HG03139 (cell line): ENCODE measurements around the gene JUP.
"Not testable (repeated sequence)": the region's sequence is repeated elsewhere in the genome, so short reads cannot be mapped to it uniquely, and the experiment has no call there.

Experiments used
- ATAC-seq: cut with Tn5 transposase; IDR thresholded peaks from one replicate; pipeline ENCODE4 v1.9.1; 2021; ENCODE audit not compliant: unreplicated experiment

Gene JUP

GRCh38 chr17:41781404-41782110 is 5.0 kb downstream of the JUP start:
- no peak for ATAC-seq

GRCh38 chr17:41779954-41780353 is 6.6 kb downstream of the JUP start:
- no peak for ATAC-seq

GRCh38 chr17:41777574-41778188 is 8.8 kb downstream of the JUP start:
- ATAC-seq = no peak

GRCh38 chr17:41777157-41777573 is 9.3 kb downstream of the JUP start:
- no peak for ATAC-seq

- ATAC-seq = not testable (repeated sequence)
These were observed 10.1 kb downstream of the JUP start for GRCh38 chr17:41776262-41776900.

- ATAC-seq = no peak
These were observed 10.9 kb downstream of the JUP start for GRCh38 chr17:41775394-41776226.

GRCh38 chr17:41773731-41774193 is 12.7 kb downstream of the JUP start:
- no peak for ATAC-seq

GRCh38 chr17:41773190-41773588 is 13.3 kb downstream of the JUP start:
- no peak for ATAC-seq

GRCh38 chr17:41772586-41773189 is 13.8 kb downstream of the JUP start:
- ATAC-seq = no peak

- no peak for ATAC-seq
These were observed 14.3 kb downstream of the JUP start for GRCh38 chr17:41772218-41772585.

GRCh38 chr17:41771389-41772206 is 14.9 kb downstream of the JUP start:
- no peak for ATAC-seq

- no peak for ATAC-seq
These were observed 16.5 kb downstream of the JUP start for GRCh38 chr17:41769985-41770384.

- ATAC-seq = no peak
These were observed 17.1 kb downstream of the JUP start for GRCh38 chr17:41769346-41769862.

GRCh38 chr17:41768682-41769288 is 17.7 kb downstream of the JUP start:
- ATAC-seq = no peak

- no peak for ATAC-seq
These were observed 19.0 kb downstream of the JUP start for GRCh38 chr17:41767324-41768042.

GRCh38 chr17:41766135-41766534 is 20.4 kb downstream of the JUP start:
- ATAC-seq = no peak

- no peak for ATAC-seq
These were observed 23.2 kb downstream of the JUP start for GRCh38 chr17:41763327-41763726.

GRCh38 chr17:41762841-41763240 is 23.7 kb downstream of the JUP start:
- no peak for ATAC-seq

- ATAC-seq = no peak
These were observed 24.1 kb downstream of the JUP start for GRCh38 chr17:41762391-41762790.
